Memory B cell (primary cell): ENCODE measurements around the gene SLC9A5.

ENCODE experiments used
- ATAC-seq: fragments of 150-1000 bp; cut with Tn5 transposase; 2 replicates; pipeline ENCODE4 v1.10.0; 2021; ENCODE audit warnings: low read depth, mild to moderate bottlenecking, moderate library complexity
- DNase-seq, 2 donors: peaks; one replicate each; pipeline ENCODE4 v3.0.0; 2022; ENCODE audit warnings: low spot score in 2 of 2
- H3K27ac Mint-ChIP-seq: one replicate; pipeline ENCODE4 v1.8.0; 2022; ENCODE audit warnings: mild to moderate bottlenecking, moderate library complexity, mixed read lengths
- H3K27me3 Mint-ChIP-seq: one replicate; pipeline ENCODE4 v1.8.0; 2022; ENCODE audit warnings: mixed read lengths
- H3K36me3 Mint-ChIP-seq: one replicate; pipeline ENCODE4 v1.8.0; 2022; ENCODE audit warnings: mild to moderate bottlenecking, mixed read lengths
- H3K4me1 Mint-ChIP-seq: one replicate; pipeline ENCODE4 v1.8.0; 2022; ENCODE audit warnings: mixed read lengths
- H3K4me3 Mint-ChIP-seq: one replicate; pipeline ENCODE4 v1.8.0; 2022; ENCODE audit warnings: mild to moderate bottlenecking, moderate library complexity, mixed read lengths
- H3K9me3 Mint-ChIP-seq: one replicate; pipeline ENCODE4 v1.8.0; 2022; ENCODE audit warnings: mixed read lengths

Gene SLC9A5

GRCh38 chr16:67268136-67268579 is 19.4 kb downstream of the SLC9A5 start:
- Mint-ChIP-seq H3K4me1 (no peaks in the 10 kb centered on the region), H3K9me3 (no peaks in the 10 kb centered on the region)
- ATAC-seq, result no peak

GRCh38 chr16:67269766-67270165 is 21.0 kb downstream of the SLC9A5 start:
- H3K27me3 Mint-ChIP-seq, result no peaks in the 10 kb centered on the region
- no peak overlapping the region for H3K27ac Mint-ChIP-seq
- no peaks in the 10 kb centered on the region for H3K9me3 Mint-ChIP-seq
- no peak overlapping the region for H3K4me3 Mint-ChIP-seq
- no peaks in the 10 kb centered on the region for H3K4me1 Mint-ChIP-seq
- DNase-seq (no peak), ATAC-seq (no peak)
- no peaks in the 10 kb centered on the region for H3K36me3 Mint-ChIP-seq

More at GRCh38 chr16:67268136-67268579, 19.4 kb downstream of the SLC9A5 start:
- H3K27ac Mint-ChIP-seq, result no peak overlapping the region
- H3K27me3 Mint-ChIP-seq, result peaks cover 2% of the 10 kb centered on the region
- H3K36me3 Mint-ChIP-seq, result no peaks in the 10 kb centered on the region
- DNase-seq, result no peak
- no peak overlapping the region for H3K4me3 Mint-ChIP-seq

DNA sequence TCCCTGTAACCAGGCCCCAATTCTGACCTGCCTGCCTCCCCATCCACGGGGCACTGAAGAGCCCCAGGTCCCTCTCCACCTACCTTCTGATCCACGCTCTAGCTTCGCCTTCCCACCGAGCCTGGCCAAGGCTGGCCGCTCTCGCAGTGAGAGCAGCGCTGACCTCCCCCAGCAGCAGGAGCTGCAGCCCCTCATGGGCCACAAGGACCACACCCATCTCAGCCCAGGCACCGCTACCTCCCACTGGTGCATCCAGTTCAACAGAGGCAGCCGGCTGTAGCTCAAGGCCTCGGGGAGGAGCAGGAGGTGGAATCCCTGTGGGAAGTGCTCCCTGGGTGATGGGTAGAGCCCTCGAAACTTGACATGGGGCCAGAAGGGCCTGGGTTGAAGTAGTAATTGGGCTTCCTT is 22.2 kb downstream of the SLC9A5 start:
- no peak overlapping the region for H3K4me3 Mint-ChIP-seq
- H3K27ac Mint-ChIP-seq, result no peak overlapping the region
- peaks cover 3% of the 10 kb centered on the region for H3K36me3 Mint-ChIP-seq
- DNase-seq (no peak), ATAC-seq (no peak)
- H3K9me3 Mint-ChIP-seq, result no peaks in the 10 kb centered on the region
- H3K4me1 Mint-ChIP-seq, result peaks cover 2% of the 10 kb centered on the region
- H3K27me3 Mint-ChIP-seq, result no peaks in the 10 kb centered on the region

DNA sequence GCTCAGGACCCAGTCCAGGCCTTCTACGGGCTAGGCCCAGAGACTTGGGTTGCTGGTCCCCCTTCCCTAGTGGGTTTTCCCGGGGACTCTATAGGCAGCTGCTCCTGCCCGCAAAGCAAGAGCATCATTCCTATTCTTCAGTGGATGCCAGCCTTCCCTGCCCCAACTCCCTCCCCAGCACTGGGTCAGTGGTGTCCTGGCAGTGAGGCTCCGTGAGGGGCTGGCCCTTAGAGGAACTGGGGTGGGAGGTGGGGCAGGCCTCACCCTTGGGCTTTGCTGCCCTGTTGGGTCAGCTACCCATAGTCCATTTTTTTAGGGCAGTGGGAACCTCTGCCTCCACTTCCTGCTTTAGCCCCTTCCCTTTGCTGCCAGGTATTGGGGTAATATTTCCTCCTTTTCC is 22.7 kb downstream of the SLC9A5 start:
- Mint-ChIP-seq H3K4me3 (no peak overlapping the region), H3K9me3 (no peaks in the 10 kb centered on the region), H3K27ac (no peak overlapping the region), H3K27me3 (no peaks in the 10 kb centered on the region), H3K4me1 (peaks cover 2% of the 10 kb centered on the region), H3K36me3 (peaks cover 5% of the 10 kb centered on the region)
- ATAC-seq (no peak), DNase-seq (no peak)

GRCh38 chr16:67275321-67275720 is 26.5 kb downstream of the SLC9A5 start:
- ATAC-seq (no peak), DNase-seq (no peak)
- H3K27me3 Mint-ChIP-seq, result no peaks in the 10 kb centered on the region
- no peak overlapping the region for H3K27ac Mint-ChIP-seq
- no peaks in the 10 kb centered on the region for H3K9me3 Mint-ChIP-seq
- H3K4me3 Mint-ChIP-seq, result no peak overlapping the region
- peaks cover 2% of the 10 kb centered on the region for H3K4me1 Mint-ChIP-seq
- peaks cover 7% of the 10 kb centered on the region for H3K36me3 Mint-ChIP-seq

- H3K4me1 Mint-ChIP-seq, result peaks cover 2% of the 10 kb centered on the region
- H3K36me3 Mint-ChIP-seq, result peaks cover 7% of the 10 kb centered on the region
- no peaks in the 10 kb centered on the region for H3K27me3 Mint-ChIP-seq
- DNase-seq (no peak), ATAC-seq (no peak)
- peak overlapping the region; percentile 38 for H3K27ac Mint-ChIP-seq
- H3K9me3 Mint-ChIP-seq, result no peaks in the 10 kb centered on the region
- H3K4me3 Mint-ChIP-seq, result peak overlapping the region; percentile 69
Observed at GRCh38 chr16:67277294-67277998, 28.7 kb downstream of the SLC9A5 start.

- ATAC-seq, result no peak
Observed at GRCh38 chr16:67277999-67278772, 29.4 kb downstream of the SLC9A5 start.

DNA sequence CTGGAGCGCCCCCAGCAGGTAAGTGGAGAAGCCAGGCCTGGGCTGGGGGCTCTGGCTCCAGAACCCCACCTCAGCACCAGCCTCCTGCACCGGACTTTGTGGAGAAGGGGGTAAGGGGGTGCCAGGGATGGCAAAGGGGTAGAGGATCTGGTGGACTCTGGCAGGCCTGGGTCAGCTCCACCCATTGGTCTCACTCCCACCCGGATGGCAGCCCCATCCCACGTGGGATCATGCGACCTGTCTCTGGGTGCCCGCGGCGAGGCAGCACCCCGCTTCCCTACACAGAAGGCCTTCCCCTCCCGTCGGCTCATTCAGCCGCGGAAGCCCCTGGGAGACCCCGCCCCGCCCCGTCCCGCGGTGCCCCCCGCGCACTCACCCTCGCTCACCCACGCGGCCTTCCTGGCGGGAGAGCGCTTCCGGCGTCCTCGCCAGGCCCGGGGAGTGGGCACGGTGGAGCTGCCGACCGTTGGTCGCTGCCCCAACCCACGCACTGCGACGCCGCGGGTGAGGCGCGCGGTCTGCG is 30.1 kb downstream of the SLC9A5 start:
- DNase-seq, result peak in 1 of 2 donors; percentile 20
- Mint-ChIP-seq H3K4me3 (peak overlapping the region; percentile 78), H3K27me3 (no peaks in the 10 kb centered on the region), H3K9me3 (no peaks in the 10 kb centered on the region), H3K27ac (peak overlapping the region; percentile 35), H3K4me1 (peaks cover 2% of the 10 kb centered on the region), H3K36me3 (peaks cover 7% of the 10 kb centered on the region)
- ATAC-seq, result peak; percentile 54

More at GRCh38 chr16:67277999-67278772, 29.4 kb downstream of the SLC9A5 start:
- peaks cover 7% of the 10 kb centered on the region for H3K36me3 Mint-ChIP-seq
- no peaks in the 10 kb centered on the region for H3K9me3 Mint-ChIP-seq
- peak overlapping the region; percentile 38 for H3K27ac Mint-ChIP-seq
- no peaks in the 10 kb centered on the region for H3K27me3 Mint-ChIP-seq
- DNase-seq, result no peak
- H3K4me1 Mint-ChIP-seq, result peaks cover 2% of the 10 kb centered on the region
- H3K4me3 Mint-ChIP-seq, result peak overlapping the region; percentile 78

DNA sequence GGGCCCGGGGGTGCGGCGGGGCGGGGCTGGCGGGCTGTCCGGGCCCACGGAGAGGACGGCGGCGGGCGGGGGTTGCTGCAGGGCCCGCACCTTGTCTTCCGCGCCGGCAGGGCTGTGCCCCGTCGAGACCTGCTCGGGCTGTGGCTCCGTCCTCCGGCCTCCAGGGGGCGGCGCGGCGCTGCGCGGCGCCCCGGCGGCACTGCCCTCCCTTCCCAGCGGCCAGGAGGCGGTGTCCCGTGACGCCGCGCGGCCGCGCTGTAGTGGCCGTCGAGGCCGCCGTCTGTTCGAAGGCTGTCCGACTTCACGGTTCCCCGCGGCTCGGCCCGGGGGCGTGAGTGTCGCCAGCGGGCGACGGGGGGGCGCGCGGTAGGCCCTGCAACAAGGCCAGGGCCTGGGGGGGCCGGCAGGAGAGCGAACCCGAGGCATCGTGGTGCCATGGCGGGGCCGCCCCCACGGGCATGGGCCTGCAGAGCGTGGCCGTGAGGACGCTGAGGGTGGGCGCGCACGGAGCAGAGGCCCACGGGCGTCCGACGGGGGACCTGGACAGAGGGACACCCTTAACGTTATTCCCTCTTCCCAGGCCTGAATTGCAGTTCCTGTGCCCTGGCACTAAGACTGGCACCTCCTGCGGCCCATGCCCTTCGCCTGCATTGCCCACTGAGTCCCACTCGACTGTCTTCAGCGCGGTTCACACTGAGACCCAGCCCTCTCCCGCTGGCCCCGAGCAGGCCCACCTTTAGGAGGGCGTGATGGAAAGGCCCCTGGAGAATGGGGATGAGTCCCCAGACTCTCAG is 30.7 kb downstream of the SLC9A5 start, which contains the start of gene PLEKHG4:
Gene PLEKHG4, plus strand, starts transcription at position 237 of the 794 bp plus-strand sequence. Its CDS starts 513 bp downstream, at position 750.
- Mint-ChIP-seq H3K36me3 (peaks cover 7% of the 10 kb centered on the region), H3K4me3 (peak within 1 kb of the TSS; percentile 78), H3K27ac (peak within 1 kb of the TSS; percentile 35), H3K27me3 (no peaks in the 10 kb centered on the region), H3K9me3 (no peaks in the 10 kb centered on the region), H3K4me1 (peaks cover 2% of the 10 kb centered on the region)
- peak; percentile 69 to 71 for DNase-seq
- peak; percentile 96 for ATAC-seq

- Mint-ChIP-seq H3K27ac (no peak overlapping the region), H3K4me3 (peak overlapping the region; percentile 9), H3K27me3 (no peaks in the 10 kb centered on the region), H3K36me3 (peaks cover 6% of the 10 kb centered on the region), H3K9me3 (no peaks in the 10 kb centered on the region), H3K4me1 (peaks cover 1% of the 10 kb centered on the region)
- ATAC-seq, result no peak
- no peak for DNase-seq
Observed at GRCh38 chr16:67280090-67281015, 31.6 kb downstream of the SLC9A5 start.

- Mint-ChIP-seq H3K4me3 (no peak overlapping the region), H3K4me1 (no peaks in the 10 kb centered on the region), H3K27ac (no peak overlapping the region), H3K27me3 (no peaks in the 10 kb centered on the region), H3K9me3 (no peaks in the 10 kb centered on the region), H3K36me3 (no peaks in the 10 kb centered on the region)
- no peak for ATAC-seq
- no peak for DNase-seq
Observed at GRCh38 chr16:67281536-67282446, 33.0 kb downstream of the SLC9A5 start.

DNA sequence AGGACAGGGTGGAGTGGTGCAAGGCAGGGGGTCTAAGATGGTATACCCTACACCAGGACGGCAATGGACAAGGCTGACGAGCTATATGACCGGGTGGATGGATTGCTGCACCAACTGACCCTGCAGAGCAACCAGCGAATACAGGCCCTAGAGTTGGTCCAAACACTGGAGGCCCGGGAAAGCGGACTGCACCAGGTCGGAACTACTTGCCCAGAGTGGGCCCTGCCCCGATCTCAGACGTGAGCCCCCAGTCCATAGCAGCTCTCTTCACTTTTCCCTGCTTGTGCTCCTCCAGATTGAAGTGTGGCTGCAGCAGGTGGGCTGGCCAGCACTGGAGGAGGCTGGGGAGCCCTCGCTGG is 33.6 kb downstream of the SLC9A5 start:
- Mint-ChIP-seq H3K27me3 (no peaks in the 10 kb centered on the region), H3K27ac (no peak overlapping the region), H3K4me1 (no peaks in the 10 kb centered on the region), H3K4me3 (no peak overlapping the region), H3K36me3 (no peaks in the 10 kb centered on the region), H3K9me3 (no peaks in the 10 kb centered on the region)
- no peak for DNase-seq
- no peak for ATAC-seq
